Measurements from ENCODE around the gene ZMYND8. TPM values are rescaled to one million over a fixed set of nuclear protein-coding genes. Genes with fewer than 3 reads are reported as not detected.
"Not testable (repeated sequence)": the region's sequence is repeated elsewhere in the genome, so short reads cannot be mapped to it uniquely, and the experiment has no call there.

Gene ZMYND8
- total RNA-seq, 4 donors from 2014 or later: 48.5 to 169 (median 54.1) TPM

GRCh38 chr20:47368301-47368700 lies 11.8 kb upstream of the ZMYND8 start:
- DNase-seq (ENCODE audit: low spot score in 2 of 2): no peak
- Histone ChIP-seq H3K27me3 (no peaks in the 10 kb centered on the region), H3K4me1 (peaks cover 7% of the 10 kb centered on the region), H3K36me3 (no peaks in the 10 kb centered on the region), H3K27ac (no peak overlapping the region), H3K9me3 (no peaks in the 10 kb centered on the region), H3K4me3 (no peak overlapping the region)
- TF ChIP-seq EP300 (IDR thresholded peaks at IDR 0.05) (no peak), POLR2AphosphoS5 (IDR thresholded peaks at IDR 0.05) (no peak), POLR2A (IDR thresholded peaks at IDR 0.05) (no peak)
- WGBS: 88% methylated on average over 7 of the region's 7 CpGs

GRCh38 chr20:47366301-47366700 lies 9.8 kb upstream of the ZMYND8 start:
- H3K4me1 ChIP-seq: peaks cover 11% of the 10 kb centered on the region
- H3K27me3 ChIP-seq; H3K9me3 ChIP-seq; DNase-seq (ENCODE audit: low spot score in 2 of 2); H3K36me3 ChIP-seq; H3K27ac ChIP-seq; H3K4me3 ChIP-seq: not testable (repeated sequence)
- 88% methylated on average over 11 of the region's 11 CpGs for WGBS

GRCh38 chr20:47365023-47365764 lies 8.7 kb upstream of the ZMYND8 start:
- H3K27ac ChIP-seq: no peak overlapping the region
- WGBS: 89% methylated on average over 13 of the region's 13 CpGs
- no peaks in the 10 kb centered on the region for H3K36me3 ChIP-seq
- DNase-seq (ENCODE audit: low spot score in 2 of 2): no peak
- H3K4me1 ChIP-seq: peaks cover 22% of the 10 kb centered on the region
- no peak overlapping the region for H3K4me3 ChIP-seq
- H3K27me3 ChIP-seq: no peaks in the 10 kb centered on the region
- TF ChIP-seq CTCF (IDR thresholded peaks at IDR 0.05) (no peak), POLR2AphosphoS5 (IDR thresholded peaks at IDR 0.05) (no peak), EP300 (IDR thresholded peaks at IDR 0.05) (no peak), POLR2A (IDR thresholded peaks at IDR 0.05) (no peak)
- no peaks in the 10 kb centered on the region for H3K9me3 ChIP-seq

GRCh38 chr20:47362361-47363219 lies 6.1 kb upstream of the ZMYND8 start:
- no peak for DNase-seq (ENCODE audit: low spot score in 2 of 2)
- TF ChIP-seq POLR2A (IDR thresholded peaks at IDR 0.05) (no peak), CTCF (IDR thresholded peaks at IDR 0.05) (no peak), EP300 (IDR thresholded peaks at IDR 0.05) (no peak), POLR2AphosphoS5 (IDR thresholded peaks at IDR 0.05) (no peak)
- H3K4me3 ChIP-seq: no peak overlapping the region
- WGBS: 89% methylated on average over 17 of the region's 17 CpGs
- no peaks in the 10 kb centered on the region for H3K9me3 ChIP-seq
- H3K4me1 ChIP-seq: peaks cover 48% of the 10 kb centered on the region
- no peaks in the 10 kb centered on the region for H3K36me3 ChIP-seq
- no peaks in the 10 kb centered on the region for H3K27me3 ChIP-seq
- peak overlapping the region; percentile 39 for H3K27ac ChIP-seq

GRCh38 chr20:47361057-47361915 lies 4.8 kb upstream of the ZMYND8 start:
- peaks cover 61% of the 10 kb centered on the region for H3K4me1 ChIP-seq
- no peaks in the 10 kb centered on the region for H3K36me3 ChIP-seq
- TF ChIP-seq POLR2AphosphoS5 (IDR thresholded peaks at IDR 0.05) (no peak), CTCF (IDR thresholded peaks at IDR 0.05) (no peak), EP300 (IDR thresholded peaks at IDR 0.05) (no peak), POLR2A (IDR thresholded peaks at IDR 0.05) (no peak)
- WGBS: 62% methylated on average over 18 of the region's 18 CpGs
- H3K4me3 ChIP-seq: peak overlapping the region; percentile 6
- no peak for DNase-seq (ENCODE audit: low spot score in 2 of 2)
- no peaks in the 10 kb centered on the region for H3K9me3 ChIP-seq
- peak overlapping the region; percentile 99 for H3K27ac ChIP-seq
- no peaks in the 10 kb centered on the region for H3K27me3 ChIP-seq
